GM11168 (cell line): ENCODE data around the gene MAMLD1.

Experiments used
- in situ Hi-C: fragments of 300-500 bp; cut with MboI; formaldehyde crosslinking; loops from one replicate; pipeline ENCODE4 v1.12.0; 2022; ENCODE audit warnings: low sequenced_read_pairs; ENCODE audit not compliant: unreplicated experiment

The MAMLD1 gene

GRCh38 chrX:150548251-150548650 is 185.1 kb downstream of the MAMLD1 start:
- in situ Hi-C loops = no loop called here

- in situ Hi-C loops = no loop called here
Measured at GRCh38 chrX:150548684-150549083, 185.6 kb downstream of the MAMLD1 start.

- in situ Hi-C loops = no loop called here
Measured at GRCh38 chrX:150551963-150552362, 188.8 kb downstream of the MAMLD1 start.

GRCh38 chrX:150558424-150558823 is 195.3 kb downstream of the MAMLD1 start:
- in situ Hi-C loops = no loop called here
